Measurements from ENCODE around the gene FAM222A.

Gene FAM222A

DNA sequence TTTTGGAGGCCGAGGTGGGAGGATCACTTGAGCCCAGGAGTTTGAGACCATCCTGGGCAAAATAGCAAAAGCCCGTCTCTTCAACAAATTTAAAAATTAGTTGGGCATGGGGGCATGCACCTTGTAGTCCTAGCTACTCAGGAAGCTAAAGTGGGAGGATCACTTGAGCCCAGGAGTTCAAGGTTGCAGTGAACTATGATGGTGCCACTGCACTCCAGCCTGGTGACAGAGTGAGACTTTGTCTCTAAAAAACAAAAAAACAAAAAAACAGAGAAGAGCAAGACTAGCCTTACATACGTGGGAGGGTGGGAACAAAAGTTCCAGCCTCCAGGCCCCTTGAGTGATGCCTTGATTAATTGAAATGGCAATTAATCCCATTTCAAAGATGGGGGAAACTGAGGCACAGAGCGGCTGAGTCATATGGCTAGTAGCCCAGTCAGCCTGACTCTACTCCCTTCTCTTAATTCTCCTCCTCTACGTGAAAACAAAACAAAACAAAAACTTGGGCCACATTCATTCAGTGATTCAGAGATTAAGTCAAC lies 3.3 kb upstream of the FAM222A start:
- ChIA-PET POLR2A (no interaction called here), CTCF (interaction anchor here (0.8 kb wide), 1 partner anchor 66 kb away, joined by 3 read pairs; no protein-coding TSS in a partner anchor)
- peaks cover 3% of the 10 kb centered on the region; the same call in 1 of the 2 replicates for H3K4me1 ChIP-seq (ENCODE audit: control insufficient read depth, insufficient read depth, low read length)
- H3K27ac ChIP-seq (ENCODE audit: extremely low read depth, low read depth, low read length): no peak overlapping the region
- H3K9me3 ChIP-seq (ENCODE audit: control insufficient read depth, insufficient read depth, low read depth, low read length): no peaks in the 10 kb centered on the region
- H3K36me3 ChIP-seq (ENCODE audit: control insufficient read depth in 2 of 2, insufficient read depth in 1 of 2, low read length in 2 of 2): no peaks in the 10 kb centered on the region
- no peak overlapping the region for H3K4me3 ChIP-seq (ENCODE audit: low read depth, low read length)
- TF ChIP-seq ZNF580 (tag by site-specific recombination; IDR thresholded peaks at IDR 0.05) (no peak), SCRT2 (tag by site-specific recombination; IDR thresholded peaks at IDR 0.05) (no peak), ZNF518A (tag by site-specific recombination; conservative IDR thresholded peaks at IDR 0.05; ENCODE audit: low read depth) (no peak), SP2 (tag by site-specific recombination; IDR thresholded peaks at IDR 0.05) (no peak), ZNF426 (tag by site-specific recombination; IDR thresholded peaks at IDR 0.05) (no peak), ZNF791 (tag by site-specific recombination; IDR thresholded peaks at IDR 0.05) (no peak), HOXD13 (CRISPR knock-in tag; IDR thresholded peaks at IDR 0.05; ENCODE audit: borderline replicate concordance) (no peak), ZNF639 (tag by site-specific recombination; IDR thresholded peaks at IDR 0.05) (no peak), ZNF549 (tag by site-specific recombination; IDR thresholded peaks at IDR 0.05) (no peak), ZBTB21 (tag by site-specific recombination; IDR thresholded peaks at IDR 0.05) (no peak), RBAK (tag by site-specific recombination; IDR thresholded peaks at IDR 0.05) (no peak)
- TF ChIP-seq, protein P1, sequence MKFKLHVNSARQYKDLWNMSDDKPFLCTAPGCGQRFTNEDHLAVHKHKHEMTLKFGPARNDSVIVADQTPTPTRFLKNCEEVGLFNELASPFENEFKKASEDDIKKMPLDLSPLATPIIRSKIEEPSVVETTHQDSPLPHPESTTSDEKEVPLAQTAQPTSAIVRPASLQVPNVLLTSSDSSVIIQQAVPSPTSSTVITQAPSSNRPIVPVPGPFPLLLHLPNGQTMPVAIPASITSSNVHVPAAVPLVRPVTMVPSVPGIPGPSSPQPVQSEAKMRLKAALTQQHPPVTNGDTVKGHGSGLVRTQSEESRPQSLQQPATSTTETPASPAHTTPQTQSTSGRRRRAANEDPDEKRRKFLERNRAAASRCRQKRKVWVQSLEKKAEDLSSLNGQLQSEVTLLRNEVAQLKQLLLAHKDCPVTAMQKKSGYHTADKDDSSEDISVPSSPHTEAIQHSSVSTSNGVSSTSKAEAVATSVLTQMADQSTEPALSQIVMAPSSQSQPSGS (tag by site-specific recombination; IDR thresholded peaks at IDR 0.05; ENCODE audit: low read depth): no peak
- TF ChIP-seq, protein P2, sequence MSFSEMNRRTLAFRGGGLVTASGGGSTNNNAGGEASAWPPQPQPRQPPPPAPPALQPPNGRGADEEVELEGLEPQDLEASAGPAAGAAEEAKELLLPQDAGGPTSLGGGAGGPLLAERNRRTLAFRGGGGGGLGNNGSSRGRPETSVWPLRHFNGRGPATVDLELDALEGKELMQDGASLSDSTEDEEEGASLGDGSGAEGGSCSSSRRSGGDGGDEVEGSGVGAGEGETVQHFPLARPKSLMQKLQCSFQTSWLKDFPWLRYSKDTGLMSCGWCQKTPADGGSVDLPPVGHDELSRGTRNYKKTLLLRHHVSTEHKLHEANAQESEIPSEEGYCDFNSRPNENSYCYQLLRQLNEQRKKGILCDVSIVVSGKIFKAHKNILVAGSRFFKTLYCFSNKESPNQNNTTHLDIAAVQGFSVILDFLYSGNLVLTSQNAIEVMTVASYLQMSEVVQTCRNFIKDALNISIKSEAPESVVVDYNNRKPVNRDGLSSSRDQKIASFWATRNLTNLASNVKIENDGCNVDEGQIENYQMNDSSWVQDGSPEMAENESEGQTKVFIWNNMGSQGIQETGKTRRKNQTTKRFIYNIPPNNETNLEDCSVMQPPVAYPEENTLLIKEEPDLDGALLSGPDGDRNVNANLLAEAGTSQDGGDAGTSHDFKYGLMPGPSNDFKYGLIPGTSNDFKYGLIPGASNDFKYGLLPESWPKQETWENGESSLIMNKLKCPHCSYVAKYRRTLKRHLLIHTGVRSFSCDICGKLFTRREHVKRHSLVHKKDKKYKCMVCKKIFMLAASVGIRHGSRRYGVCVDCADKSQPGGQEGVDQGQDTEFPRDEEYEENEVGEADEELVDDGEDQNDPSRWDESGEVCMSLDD (tag by site-specific recombination; IDR thresholded peaks at IDR 0.05): no peak
- TF ChIP-seq, protein P3, sequence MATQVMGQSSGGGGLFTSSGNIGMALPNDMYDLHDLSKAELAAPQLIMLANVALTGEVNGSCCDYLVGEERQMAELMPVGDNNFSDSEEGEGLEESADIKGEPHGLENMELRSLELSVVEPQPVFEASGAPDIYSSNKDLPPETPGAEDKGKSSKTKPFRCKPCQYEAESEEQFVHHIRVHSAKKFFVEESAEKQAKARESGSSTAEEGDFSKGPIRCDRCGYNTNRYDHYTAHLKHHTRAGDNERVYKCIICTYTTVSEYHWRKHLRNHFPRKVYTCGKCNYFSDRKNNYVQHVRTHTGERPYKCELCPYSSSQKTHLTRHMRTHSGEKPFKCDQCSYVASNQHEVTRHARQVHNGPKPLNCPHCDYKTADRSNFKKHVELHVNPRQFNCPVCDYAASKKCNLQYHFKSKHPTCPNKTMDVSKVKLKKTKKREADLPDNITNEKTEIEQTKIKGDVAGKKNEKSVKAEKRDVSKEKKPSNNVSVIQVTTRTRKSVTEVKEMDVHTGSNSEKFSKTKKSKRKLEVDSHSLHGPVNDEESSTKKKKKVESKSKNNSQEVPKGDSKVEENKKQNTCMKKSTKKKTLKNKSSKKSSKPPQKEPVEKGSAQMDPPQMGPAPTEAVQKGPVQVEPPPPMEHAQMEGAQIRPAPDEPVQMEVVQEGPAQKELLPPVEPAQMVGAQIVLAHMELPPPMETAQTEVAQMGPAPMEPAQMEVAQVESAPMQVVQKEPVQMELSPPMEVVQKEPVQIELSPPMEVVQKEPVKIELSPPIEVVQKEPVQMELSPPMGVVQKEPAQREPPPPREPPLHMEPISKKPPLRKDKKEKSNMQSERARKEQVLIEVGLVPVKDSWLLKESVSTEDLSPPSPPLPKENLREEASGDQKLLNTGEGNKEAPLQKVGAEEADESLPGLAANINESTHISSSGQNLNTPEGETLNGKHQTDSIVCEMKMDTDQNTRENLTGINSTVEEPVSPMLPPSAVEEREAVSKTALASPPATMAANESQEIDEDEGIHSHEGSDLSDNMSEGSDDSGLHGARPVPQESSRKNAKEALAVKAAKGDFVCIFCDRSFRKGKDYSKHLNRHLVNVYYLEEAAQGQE (tag by site-specific recombination; IDR thresholded peaks at IDR 0.05): no peak

Measured in HEK293 (cell line).